Body of pancreas (tissue), 4 donors: ENCODE measurements around the gene ZNF169. TPM values are rescaled to one million over a fixed set of nuclear protein-coding genes. Genes with fewer than 3 reads are reported as not detected.

ENCODE experiments used
- ATAC-seq: fragments of 150-250 bp; one replicate; pipeline ENCODE4 v1.9.1; 2016
- DNase-seq, 4 donors: peaks; one replicate each; pipeline ENCODE4 v3.0.0-alpha.2; 2019
- H3K27ac ChIP-seq, 4 donors: fragments of 200-600 bp; sonication (generic); 1 replicate in 3 of 4; 2 replicates in 1 of 4; pipeline versions ENCODE4 v1.5.1 to v1.6.1; 2016 to 2019; ENCODE audit warnings: mild to moderate bottlenecking in 1 of 4, mixed read lengths in 1 of 4, moderate library complexity in 1 of 4
- H3K27me3 ChIP-seq, 2 donors: fragments of 200-600 bp; sonication (generic); one replicate each; pipeline ENCODE4 v1.6.0; 2016; ENCODE audit warnings: mild to moderate bottlenecking in 1 of 2
- H3K36me3 ChIP-seq, 2 donors: fragments of 200-600 bp; sonication (generic); replicated peaks in 1 of 2; 2 replicates each; pipeline ENCODE4 v1.5.1; 2016; ENCODE audit warnings: low read depth in 2 of 2; ENCODE audit not compliant: insufficient read depth in 1 of 2
- H3K4me1 ChIP-seq: fragments of 200-600 bp; sonication (generic); one replicate; pipeline ENCODE4 v1.6.0; 2016
- H3K4me3 ChIP-seq, 2 donors: fragments of 200-600 bp; sonication (generic); 1 replicate in 1 of 2; 2 replicates in 1 of 2; pipeline ENCODE4 v1.5.1; 2016 to 2019
- H3K9me3 ChIP-seq, 3 donors: fragments of 200-600 bp; sonication (generic); 1 replicate in 2 of 3; 2 replicates in 1 of 3; pipeline ENCODE4 v1.5.1; 2016
- CTCF ChIP-seq, 7 experiments: fragments of 450-650 bp in 4 of 7; fragments of 200-600 bp in 3 of 7; sonication (generic) in 3 of 7; IDR thresholded peaks; one replicate each; pipeline ENCODE4 v1.5.1; 2016 to 2019; ENCODE audit warnings: antibody characterized with exemption in 7 of 7
- POLR2A ChIP-seq, 3 donors: fragments of 450-650 bp; IDR thresholded peaks; one replicate each; pipeline ENCODE4 v1.6.1; 2016; ENCODE audit warnings: antibody characterized with exemption in 3 of 3, mild to moderate bottlenecking in 2 of 3
- WGBS, 2 donors: methylation state at CpG; one replicate each; pipeline ENCODE4 v1.1.5; 2017; 5-methylcytosine and 5-hydroxymethylcytosine counted together
- intact Hi-C: fragments of 100-400 bp; cut with DNase I; formaldehyde crosslinking; loops from one replicate; pipeline ENCODE4 v1.15.1; 2023
- total RNA-seq, 2 donors: library from RNA; depleted of rRNA; stranded (reverse); fragments of >200 nt; gene quantifications; one replicate each; pipeline ENCODE4 v1.1.0, GENCODE V29; 2016

ZNF169 gene
- total RNA-seq, 2 donors from 2014 or later: 6.6 to 7.0 TPM

DNA sequence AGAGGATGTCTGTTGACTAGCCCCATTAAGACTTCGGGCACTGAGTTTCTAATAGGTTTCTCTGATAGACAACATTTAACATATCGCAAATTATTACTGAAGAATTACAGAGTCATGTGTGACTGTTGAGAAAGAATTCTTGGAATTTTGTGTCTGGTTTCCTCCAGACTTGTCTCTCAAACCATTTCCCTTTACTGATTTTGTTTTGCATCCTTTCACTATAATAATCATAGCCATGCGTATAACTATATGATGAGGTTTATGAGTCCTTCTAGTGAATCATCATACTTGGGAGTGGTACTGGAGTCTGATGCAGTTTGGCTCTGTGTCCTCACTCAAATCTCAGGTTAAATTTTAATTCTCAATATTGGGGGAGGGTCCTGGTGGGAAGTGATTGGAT, 27.0 kb downstream of the ZNF169 start:
- H3K27me3 ChIP-seq: no peaks in the 10 kb centered on the region
- H3K36me3 ChIP-seq: peaks cover 0 to 6% of the 10 kb centered on the region in 2 donors
- DNase-seq (no peak), ATAC-seq (no peak)
- no peaks in the 10 kb centered on the region for H3K4me1 ChIP-seq
- 95% methylated on average over 3 of the region's 3 CpGs for WGBS, 2 donors
- no peak overlapping the region for H3K27ac ChIP-seq
- TF ChIP-seq POLR2A (IDR thresholded peaks at IDR 0.05) (no peak), CTCF (IDR thresholded peaks at IDR 0.05) (no peak)
- no peaks in the 10 kb centered on the region for H3K9me3 ChIP-seq
- intact Hi-C loops: no loop called here
- H3K4me3 ChIP-seq: no peak overlapping the region

DNA sequence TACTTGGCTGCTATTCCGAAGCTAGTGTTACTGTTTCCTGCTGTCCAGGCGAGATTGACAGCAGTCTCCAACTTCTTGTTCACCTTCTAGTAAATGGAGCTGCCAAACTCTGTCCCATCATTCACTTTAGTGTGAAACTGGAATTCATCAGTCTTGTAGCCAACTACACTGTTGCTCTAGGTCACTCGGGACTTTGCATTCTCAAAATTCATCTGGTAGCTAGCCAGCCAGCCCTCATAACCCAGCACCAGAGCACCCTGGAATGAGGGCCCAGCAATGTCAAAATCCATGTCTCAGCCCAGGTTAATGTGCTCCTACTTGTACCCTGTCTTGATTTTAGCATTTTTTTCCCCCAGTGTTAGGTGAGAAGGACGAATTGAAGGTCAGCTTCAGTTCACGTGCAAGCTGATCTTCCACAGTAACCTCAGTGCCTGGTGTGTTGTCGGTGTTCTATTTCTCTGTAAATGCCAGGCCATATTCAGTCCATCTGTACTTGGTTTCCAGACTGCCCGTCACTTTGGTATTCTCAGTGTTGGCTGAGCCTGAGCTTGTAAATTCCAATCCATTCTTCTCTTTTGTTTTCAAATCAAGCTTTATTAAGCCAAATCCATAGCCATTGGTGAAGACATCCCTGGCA, 28.9 kb downstream of the ZNF169 start:
- H3K4me3 ChIP-seq: no peak overlapping the region
- no peaks in the 10 kb centered on the region for H3K4me1 ChIP-seq
- H3K36me3 ChIP-seq: no peaks in the 10 kb centered on the region
- ATAC-seq (no peak), DNase-seq (no peak)
- 82 to 87% methylated on average over 6 to 7 of the region's 7 CpGs for WGBS, 2 donors
- no peak overlapping the region for H3K27ac ChIP-seq
- no peak for TF ChIP-seq POLR2A (IDR thresholded peaks at IDR 0.05)
- TF ChIP-seq CTCF (IDR thresholded peaks at IDR 0.05): no peak
- H3K9me3 ChIP-seq: no peaks in the 10 kb centered on the region
- intact Hi-C loops: no loop called here
- no peaks in the 10 kb centered on the region for H3K27me3 ChIP-seq

GRCh38 chr9:94289691-94290090, 30.6 kb downstream of the ZNF169 start:
- ATAC-seq: no peak
- no peak overlapping the region for H3K27ac ChIP-seq
- intact Hi-C loops: no loop called here
- no peak overlapping the region for H3K4me3 ChIP-seq
- no peaks in the 10 kb centered on the region for H3K27me3 ChIP-seq
- no peaks in the 10 kb centered on the region for H3K4me1 ChIP-seq
- no peaks in the 10 kb centered on the region for H3K36me3 ChIP-seq
- 96 to 100% methylated on average over 2 of the region's 2 CpGs for WGBS, 2 donors
- TF ChIP-seq CTCF (IDR thresholded peaks at IDR 0.05): no peak
- TF ChIP-seq POLR2A (IDR thresholded peaks at IDR 0.05): no peak
- no peaks in the 10 kb centered on the region for H3K9me3 ChIP-seq
- DNase-seq: no peak

DNA sequence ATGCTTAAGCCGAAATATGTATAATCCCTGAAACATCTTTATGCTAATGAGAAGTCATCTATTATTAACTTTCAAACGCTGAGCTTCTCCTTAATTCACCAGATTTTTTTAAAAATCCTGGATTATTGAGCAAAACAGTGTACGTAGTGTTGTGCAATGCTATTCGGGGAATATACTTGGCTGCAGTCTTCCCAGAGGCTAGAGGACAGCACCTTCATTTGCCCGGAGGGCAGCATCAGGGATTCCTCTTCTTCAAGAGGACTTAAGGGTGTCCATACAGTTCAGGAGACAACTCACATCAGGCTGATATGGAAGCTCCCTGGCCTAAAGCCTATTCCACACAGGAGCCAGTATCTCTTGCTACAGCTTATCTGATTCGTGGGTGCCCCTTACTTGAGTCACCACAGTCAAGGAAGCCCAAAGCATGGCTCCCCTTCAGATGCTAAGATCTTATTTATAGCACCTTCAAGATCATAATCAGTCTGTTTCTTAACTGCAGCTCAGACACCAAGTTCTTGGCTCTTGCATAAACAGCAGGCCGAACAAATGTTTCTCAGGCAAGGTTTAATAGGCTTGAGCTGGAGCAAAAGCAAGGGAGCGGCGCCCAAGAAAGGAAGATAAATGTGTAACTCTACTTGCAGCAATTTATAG, 40.0 kb downstream of the ZNF169 start:
- H3K4me1 ChIP-seq: peaks cover 15% of the 10 kb centered on the region
- DNase-seq (no peak), ATAC-seq (no peak)
- H3K4me3 ChIP-seq: no peak overlapping the region
- 74 to 79% methylated on average over 9 of the region's 9 CpGs for WGBS, 2 donors
- no peaks in the 10 kb centered on the region for H3K27me3 ChIP-seq
- TF ChIP-seq CTCF (IDR thresholded peaks at IDR 0.05) (no peak), POLR2A (IDR thresholded peaks at IDR 0.05) (no peak)
- intact Hi-C loops: no loop called here
- H3K36me3 ChIP-seq: no peaks in the 10 kb centered on the region
- no peak overlapping the region for H3K27ac ChIP-seq
- H3K9me3 ChIP-seq: no peaks in the 10 kb centered on the region
